SU-DHL-6 (cell line): ENCODE results near the gene SLC25A42.

Experiments
- CTCF ChIP-seq: fragments of 200-600 bp; sonication (generic); IDR thresholded peaks from one replicate; pipeline ENCODE4 v1.5.1; 2017; ENCODE audit warnings: antibody characterized with exemption, mild to moderate bottlenecking, low read length, moderate library complexity; ENCODE audit not compliant: insufficient read depth, poor library complexity, severe bottlenecking
- EZH2phosphoT487 ChIP-seq: fragments of 200-600 bp; sonication (generic), shearing (Covaris generic); conservative IDR thresholded peaks from 2 replicates; pipeline ENCODE4 v1.6.1; 2018; ENCODE audit warnings: mild to moderate bottlenecking, antibody characterized with exemption, low read length, moderate library complexity, mixed read lengths

GRCh38 chr19:19106056-19106551 is 42.3 kb downstream of the SLC25A42 start:
- TF ChIP-seq CTCF (no peak), EZH2phosphoT487 (no peak)
